CD4-positive, alpha-beta T cell treated with Interleukin-17A for 4 hours (primary cell): ENCODE data around the gene TACC2.
A peak's percentile ranks its signal among the peaks of the same experiment; 100 is the strongest.

Experiments
- DNase-seq: peaks from one replicate; pipeline ENCODE4 v3.0.0-alpha.2; 2020; ENCODE audit warnings: mixed read lengths

The TACC2 gene

GRCh38 chr10:122286867-122287266 lies 297.9 kb downstream of the TACC2 start:
- no peak for DNase-seq

- no peak for DNase-seq
Observed at GRCh38 chr10:122287570-122287969, 298.6 kb downstream of the TACC2 start.

- no peak for DNase-seq
Observed at GRCh38 chr10:122288262-122288661, 299.3 kb downstream of the TACC2 start.

DNA sequence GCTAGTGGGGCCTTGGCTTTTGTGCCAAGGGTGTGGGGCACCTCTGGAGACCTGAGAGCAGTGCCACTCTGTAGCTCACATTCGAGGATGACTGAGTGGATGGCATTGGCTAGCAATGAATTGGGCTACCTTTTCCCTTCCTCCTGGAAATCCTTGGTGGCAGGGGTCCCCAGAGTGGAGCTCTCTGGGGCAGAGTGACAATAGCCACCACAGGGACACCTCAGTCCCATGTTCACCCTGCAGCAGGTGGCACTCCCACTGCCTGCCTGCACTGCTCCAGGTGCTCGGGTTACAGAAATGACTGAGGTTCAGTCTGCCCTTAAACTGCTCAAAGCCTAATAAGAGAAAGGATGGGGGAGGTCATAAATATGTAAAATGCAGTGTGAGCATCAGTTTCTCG lies 300.0 kb downstream of the TACC2 start:
- DNase-seq = no peak

DNA sequence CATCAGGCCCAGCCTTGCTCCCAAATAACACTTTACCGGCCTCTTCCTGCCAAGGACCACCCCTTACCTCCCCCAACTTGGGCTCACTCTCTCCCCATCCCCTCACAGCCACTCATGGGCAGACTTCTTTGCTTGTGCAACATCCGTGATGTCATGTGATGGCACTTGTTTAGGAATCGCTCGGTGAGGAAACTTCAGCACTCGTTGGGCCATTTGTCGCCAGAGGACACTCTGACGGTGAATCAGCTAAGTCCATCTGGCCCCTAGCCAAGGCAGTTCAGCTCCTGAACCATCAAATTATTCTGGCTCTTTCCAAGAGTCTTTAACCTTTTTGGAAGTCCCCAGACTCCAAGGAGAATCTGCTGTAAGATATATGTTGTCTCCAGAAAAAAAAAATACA lies 301.4 kb downstream of the TACC2 start:
- DNase-seq = no peak

DNA sequence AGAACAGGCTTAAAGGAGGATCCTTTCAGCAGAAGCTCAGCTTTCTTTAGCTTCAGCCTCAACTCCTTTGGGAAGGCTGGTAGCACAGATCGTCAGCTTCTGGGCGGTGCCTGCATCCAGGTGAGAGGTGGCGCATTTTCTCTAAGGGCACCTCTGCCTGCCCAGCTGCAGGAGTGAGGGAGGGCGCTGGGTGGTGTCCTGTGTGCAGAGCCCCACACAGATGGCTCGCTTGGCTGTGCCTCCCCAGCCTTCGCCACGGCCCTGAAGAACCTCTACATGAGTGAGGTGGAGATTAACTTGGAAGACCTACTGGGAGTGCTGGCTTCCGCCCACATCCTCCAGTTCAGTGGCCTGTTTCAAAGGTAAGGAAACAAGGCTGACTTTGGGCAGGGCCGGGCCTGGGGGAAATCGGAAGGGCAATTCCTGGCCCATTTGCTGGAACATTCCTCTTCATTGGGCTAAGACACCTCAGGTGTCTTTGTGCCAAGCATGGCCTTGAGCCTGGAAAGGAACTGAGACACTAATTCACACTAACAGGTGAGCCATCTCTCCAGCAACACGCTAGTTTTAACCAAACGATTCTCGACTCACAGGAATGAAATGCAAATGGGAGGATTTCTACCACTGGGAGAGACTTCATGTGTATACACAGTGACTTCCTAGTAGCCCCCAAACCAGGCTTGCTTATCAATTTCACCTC lies 302.0 kb downstream of the TACC2 start:
- DNase-seq = no peak

- no peak for DNase-seq
Observed at GRCh38 chr10:122291739-122292138, 302.8 kb downstream of the TACC2 start.

DNA sequence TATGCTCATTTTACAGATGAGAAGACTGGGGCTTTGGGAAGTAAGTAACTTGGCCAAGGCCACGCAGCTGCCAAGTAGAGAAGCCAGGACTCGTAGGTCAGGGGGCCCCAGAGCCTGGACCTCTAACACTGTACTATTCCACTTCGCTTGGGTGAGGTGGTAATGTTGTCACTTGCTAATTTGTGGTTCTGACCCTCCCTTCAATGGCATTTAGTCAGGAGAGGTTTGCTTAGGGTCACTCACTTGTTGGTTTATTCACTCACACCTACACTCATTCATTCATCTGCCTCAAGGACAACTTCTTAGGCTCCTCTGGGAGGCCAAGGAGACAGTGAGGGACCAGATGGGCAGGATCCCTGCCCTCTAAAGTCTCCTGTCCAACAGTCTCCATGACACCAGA lies 303.4 kb downstream of the TACC2 start:
- DNase-seq = no peak

GRCh38 chr10:122293156-122293960 lies 304.4 kb downstream of the TACC2 start:
- DNase-seq = no peak

DNA sequence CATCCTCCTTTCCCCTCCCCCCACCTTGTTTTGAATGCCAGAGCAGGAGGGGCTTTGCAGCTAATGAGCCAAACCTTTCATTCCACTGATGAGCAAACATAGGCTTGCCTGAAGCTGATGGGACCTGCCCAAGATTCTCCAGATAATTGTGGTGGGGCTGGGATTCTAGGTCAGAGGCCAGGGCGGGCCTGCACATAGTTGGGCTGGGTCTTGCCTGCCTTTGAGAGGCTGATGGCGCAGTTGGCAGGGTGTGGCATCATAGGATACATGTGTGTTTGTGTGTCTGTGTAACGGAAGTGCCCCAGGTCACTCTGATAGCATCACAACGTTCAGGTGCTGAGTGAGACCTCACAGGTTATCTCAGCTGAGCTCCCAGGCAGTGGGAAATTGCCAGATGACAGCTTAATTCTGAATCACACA lies 305.0 kb downstream of the TACC2 start:
- DNase-seq = no peak

DNA sequence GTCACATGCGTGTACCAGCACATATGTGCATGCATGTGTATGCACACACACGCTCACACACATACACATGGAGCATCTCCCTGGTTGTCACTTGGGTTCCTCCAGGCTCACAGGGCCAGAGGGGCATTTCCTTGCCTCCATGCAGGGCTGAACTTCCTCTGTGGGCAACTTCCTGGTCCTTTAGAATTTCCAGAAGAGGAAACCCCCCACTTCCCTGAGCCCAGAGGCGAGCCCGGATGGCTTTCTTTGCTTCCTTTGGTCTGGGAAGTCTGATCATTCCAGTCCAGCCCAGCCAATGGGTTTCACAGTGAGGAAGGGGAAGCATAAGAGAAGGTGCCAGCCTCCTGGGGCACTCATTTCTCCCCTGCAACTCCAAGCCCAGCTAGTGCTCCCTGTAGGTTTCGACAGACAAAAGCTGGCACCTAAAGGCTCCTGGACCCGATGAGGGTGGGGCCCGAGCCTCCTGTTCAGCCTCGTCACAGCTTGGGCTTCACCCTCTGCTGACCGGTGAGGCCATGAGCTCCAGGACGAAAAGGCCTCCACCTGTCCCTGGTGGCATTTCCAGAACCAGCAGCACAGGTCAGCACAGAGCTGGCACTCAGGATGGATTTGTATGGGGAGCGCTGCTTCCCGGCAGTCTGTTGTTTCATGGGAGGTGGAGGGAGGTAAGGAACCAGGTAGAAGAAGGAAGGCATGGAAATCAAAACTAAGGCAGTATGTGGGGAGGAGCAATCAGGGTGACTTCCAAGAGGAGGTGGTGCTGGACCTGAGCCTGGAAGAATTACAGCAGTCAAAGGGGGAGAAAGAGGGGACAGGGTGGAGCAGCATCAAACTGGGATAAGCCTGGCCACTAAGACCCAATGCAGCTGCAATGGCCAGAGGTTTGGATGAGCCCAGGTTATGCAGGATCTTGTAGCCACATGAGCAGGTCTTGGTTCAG lies 305.8 kb downstream of the TACC2 start:
- no peak for DNase-seq

- DNase-seq = no peak
Observed at GRCh38 chr10:122295451-122295809, 306.5 kb downstream of the TACC2 start.

DNA sequence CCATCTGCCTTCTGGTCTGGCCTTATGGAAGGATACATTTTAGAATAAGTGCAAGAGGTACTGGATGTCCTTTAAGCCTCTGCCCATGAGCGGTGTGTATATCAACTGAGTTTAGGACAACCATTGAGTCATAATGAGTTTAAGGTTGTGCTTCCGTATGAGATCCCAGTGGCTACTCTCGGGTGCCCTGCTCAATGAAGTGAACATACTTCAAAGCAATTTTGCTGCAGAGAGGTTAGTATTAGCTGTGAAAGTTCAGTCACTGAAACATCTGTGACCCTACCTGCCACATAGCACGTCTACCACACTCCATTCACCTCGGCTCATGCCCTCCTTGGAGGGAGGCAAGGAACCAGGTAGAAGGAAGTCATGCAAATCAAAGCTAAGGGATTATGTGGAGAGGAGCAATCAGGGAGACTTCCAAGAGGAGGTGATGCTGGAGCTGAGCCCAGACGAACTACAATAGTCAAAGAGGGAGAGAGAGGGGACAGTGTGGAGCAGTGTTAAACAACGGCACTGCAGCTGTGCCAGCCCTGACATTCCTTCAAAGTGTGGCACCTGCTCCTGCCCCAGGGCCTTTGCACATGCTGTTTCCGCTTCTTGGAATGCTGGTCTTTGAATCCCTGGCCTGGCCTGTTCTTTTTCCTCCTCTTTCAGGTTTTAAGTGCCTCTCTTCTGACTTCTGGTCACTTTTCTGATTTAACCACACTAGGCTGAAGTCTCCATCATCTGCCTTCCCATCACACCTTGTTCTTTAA lies 307.6 kb downstream of the TACC2 start:
- DNase-seq = no peak

DNA sequence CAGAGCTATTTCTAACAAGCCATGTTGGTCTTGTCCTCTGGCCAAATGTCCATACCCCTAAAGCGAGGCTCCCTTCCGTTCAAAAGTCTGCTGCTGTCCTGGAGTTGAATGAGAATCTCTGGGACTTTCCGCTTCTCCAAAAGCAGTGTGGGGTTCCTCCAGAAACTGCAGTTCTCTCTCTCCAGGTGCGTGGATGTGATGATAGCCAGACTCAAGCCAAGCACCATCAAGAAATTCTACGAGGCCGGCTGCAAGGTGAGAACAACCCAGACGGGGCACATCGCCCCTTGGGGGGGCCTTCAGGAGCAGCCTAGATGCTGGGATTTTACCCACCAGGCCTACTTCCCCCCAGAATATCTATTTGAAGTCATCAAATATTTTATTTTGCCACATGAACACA lies 308.6 kb downstream of the TACC2 start:
- no peak for DNase-seq

DNA sequence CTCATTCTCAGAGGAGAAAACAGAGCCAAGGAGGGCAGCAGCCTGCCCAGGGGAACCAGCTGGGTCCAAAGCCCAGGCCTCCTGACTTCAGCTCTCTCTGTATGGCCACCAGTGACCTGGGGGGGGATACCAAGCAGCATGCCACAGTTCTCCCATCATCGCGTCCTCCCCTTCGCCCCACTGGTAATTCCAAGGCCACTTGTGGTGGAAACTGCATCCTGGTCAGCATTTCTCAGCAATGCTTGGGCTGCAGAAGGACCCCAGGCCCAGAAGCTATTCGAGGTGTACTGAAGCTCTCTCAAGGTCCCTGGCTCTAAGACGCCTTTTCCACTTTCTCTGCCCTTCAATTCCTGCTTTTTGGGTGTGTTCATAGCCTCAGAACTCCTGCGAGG lies 309.2 kb downstream of the TACC2 start:
- no peak for DNase-seq

DNA sequence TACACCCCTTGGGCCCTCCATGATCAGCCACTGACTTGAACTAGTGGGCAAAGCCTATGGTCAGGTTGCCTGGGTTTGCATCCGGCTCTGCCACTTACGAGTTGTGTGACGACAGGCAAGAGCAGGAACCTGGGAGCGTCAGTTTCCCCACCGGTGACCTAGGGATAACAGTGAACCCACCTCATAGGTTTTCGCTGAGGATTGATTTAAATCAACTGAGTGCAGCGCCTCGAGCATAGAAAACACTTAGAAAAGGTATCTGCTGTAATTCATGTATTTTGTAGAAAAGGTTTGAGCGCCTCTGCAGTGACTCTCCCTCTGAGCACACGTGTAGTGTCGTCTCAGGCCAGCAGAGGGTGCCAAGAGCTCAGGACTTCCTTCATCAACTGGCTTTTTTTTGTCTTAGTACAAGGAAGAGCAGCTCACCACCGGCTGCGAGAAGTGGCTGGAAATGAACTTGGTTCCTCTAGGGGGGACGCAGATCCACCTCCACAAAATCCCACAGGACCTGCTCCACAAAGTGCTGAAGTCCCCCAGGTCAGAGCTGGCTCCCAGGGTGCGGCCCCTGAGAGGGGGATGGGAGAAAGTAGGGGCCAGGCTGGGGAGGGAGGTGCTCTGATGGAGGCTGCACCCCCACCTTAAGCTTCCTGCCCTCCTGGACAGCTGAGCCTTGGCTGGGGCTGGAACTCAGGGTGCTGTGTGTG lies 309.8 kb downstream of the TACC2 start:
- DNase-seq = peak; percentile 67

DNA sequence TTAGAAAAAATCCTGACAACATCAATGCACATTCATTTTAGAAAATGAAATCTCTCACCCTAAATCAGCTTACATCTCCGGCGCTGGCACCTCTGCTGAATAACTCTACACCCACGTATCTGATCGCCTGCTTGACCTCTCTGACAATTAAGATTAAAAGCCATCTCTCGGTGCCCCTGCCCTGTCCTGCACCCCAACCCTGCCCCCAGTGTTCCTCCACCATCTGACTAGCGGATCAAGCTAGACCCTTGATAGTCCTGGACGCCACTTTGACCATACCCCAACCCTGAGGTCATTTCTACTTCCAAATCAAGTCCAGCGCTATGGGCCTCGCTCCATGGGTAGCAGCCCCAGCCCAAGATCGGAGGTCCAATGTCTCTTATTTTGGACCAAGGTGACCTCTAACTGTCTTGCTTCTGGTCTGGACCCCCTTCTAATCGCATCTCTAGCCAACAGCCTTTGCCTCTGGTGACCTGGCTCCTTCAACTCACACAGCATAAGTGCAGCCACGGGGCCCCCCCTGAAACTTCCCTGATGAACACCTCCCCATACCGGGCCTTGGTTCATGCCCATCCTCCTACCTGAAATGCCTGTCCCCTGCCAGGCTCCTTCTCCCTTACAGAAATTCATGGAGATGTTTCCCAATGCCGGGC lies 310.6 kb downstream of the TACC2 start:
- DNase-seq = no peak

GRCh38 chr10:122301055-122301810 lies 312.3 kb downstream of the TACC2 start:
- no peak for DNase-seq

GRCh38 chr10:122301811-122302115 lies 312.8 kb downstream of the TACC2 start:
- DNase-seq = no peak

GRCh38 chr10:122302315-122302714 lies 313.4 kb downstream of the TACC2 start:
- DNase-seq = no peak
